ENCODE results near the gene PRKAB1. TPM values are rescaled to one million over a fixed set of nuclear protein-coding genes. Genes with fewer than 3 reads are reported as not detected.

PRKAB1 gene
- total and polyA plus RNA-seq, 2 donors: 16.1 to 37.9 TPM

DNA sequence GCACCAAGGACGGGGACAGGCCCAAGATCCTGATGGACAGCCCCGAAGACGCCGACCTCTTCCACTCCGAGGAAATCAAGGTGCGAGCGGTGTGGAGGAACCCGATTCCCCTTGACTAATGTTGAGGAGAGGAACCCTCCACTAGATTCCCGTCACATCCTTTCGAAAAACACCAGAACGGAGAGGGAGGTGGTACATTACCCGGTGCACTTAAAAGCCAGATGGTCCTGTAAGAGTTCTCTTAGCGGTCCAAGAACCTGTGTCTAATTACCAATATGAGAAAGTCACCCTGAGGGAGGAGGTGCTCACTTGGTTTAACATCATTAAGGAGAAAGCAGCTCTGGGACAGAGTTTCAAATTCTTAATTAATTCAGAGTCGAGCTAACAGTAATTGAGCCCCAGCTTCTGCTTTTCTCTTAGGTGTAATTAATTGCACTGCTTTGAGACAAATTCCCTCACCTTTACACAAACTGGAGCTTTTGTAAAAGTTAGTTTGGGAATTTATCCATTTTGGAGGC lies 450 bp downstream of the PRKAB1 start:
- Histone ChIP-seq H3K9me3 (ENCODE audit: control insufficient read depth in 2 of 2, insufficient read depth in 1 of 2, low read length in 1 of 2) (no peaks in the 10 kb centered on the region), H3K27me3 (ENCODE audit: control insufficient read depth in 2 of 2, insufficient read depth in 1 of 2, low read length in 1 of 2) (no peaks in the 10 kb centered on the region), H3K27ac (ENCODE audit: low read depth in 1 of 2, low read length in 1 of 2) (peak overlapping the region; percentile 88 to 90), H3K4me3 (ENCODE audit: low read length in 2 of 2) (peak overlapping the region; percentile 66 to 94), H3K36me3 (ENCODE audit: control insufficient read depth in 2 of 2, insufficient read depth in 2 of 2, low read length in 1 of 2) (peaks cover 11 to 26% of the 10 kb centered on the region in 2 donors), H3K4me1 (ENCODE audit: control insufficient read depth in 2 of 2, insufficient read depth in 2 of 2, low read length in 2 of 2) (peaks cover 19 to 23% of the 10 kb centered on the region in 2 donors)
- DNase-seq (ENCODE audit: low read depth in 6 of 9, low spot score in 9 of 9): no peak
- WGBS: 3% methylated on average over 14 of the region's 14 CpGs

DNA sequence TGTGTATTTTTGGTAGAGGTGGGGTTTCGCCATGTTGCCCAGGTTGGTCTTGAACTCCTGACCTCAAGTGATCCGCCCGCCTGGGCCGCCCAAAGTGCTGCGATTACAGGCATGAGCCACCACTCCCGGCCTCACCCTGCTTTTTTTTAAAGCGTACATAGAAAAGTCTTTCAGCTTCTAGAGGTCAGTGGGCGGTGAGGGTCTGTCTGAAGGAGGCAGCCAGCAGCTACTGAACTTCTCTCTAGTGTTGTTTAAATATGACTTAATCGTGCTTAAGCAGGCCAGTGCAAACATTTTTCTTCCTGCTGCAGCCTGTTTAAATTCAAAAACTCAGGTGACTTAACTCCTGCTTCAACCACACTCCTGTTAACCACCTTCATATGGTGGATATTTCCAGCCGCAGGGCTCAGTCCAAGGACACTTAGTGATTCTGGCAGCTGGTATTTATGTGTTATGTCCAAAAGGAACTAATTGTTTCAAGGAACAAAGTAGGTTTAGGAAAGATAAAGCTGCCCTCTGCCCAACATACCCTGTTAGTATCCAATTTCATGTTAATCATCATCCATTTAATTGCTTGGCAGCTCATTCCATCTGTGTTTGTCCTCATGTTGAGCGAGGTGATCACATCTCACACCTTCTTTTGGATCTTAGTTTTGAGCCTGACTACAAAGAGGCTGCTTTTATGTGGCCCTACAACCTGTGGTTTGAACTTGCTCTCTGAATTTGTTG lies 2.0 kb downstream of the PRKAB1 start:
- Histone ChIP-seq H3K27me3 (ENCODE audit: control insufficient read depth in 2 of 2, insufficient read depth in 1 of 2, low read length in 1 of 2) (no peaks in the 10 kb centered on the region), H3K4me1 (ENCODE audit: control insufficient read depth in 2 of 2, insufficient read depth in 2 of 2, low read length in 2 of 2) (peaks cover 19 to 27% of the 10 kb centered on the region in 2 donors), H3K36me3 (ENCODE audit: control insufficient read depth in 2 of 2, insufficient read depth in 2 of 2, low read length in 1 of 2) (peaks cover 26 to 41% of the 10 kb centered on the region in 2 donors), H3K4me3 (ENCODE audit: low read length in 2 of 2) (no peak overlapping the region), H3K27ac (ENCODE audit: low read depth in 1 of 2, low read length in 1 of 2) (peak overlapping the region in 1 of 2 donors; percentile 3), H3K9me3 (ENCODE audit: control insufficient read depth in 2 of 2, insufficient read depth in 1 of 2, low read length in 1 of 2) (no peaks in the 10 kb centered on the region)
- 91% methylated on average over 11 of the region's 11 CpGs for WGBS
- DNase-seq (ENCODE audit: low read depth in 6 of 9, low spot score in 9 of 9): no peak

DNA sequence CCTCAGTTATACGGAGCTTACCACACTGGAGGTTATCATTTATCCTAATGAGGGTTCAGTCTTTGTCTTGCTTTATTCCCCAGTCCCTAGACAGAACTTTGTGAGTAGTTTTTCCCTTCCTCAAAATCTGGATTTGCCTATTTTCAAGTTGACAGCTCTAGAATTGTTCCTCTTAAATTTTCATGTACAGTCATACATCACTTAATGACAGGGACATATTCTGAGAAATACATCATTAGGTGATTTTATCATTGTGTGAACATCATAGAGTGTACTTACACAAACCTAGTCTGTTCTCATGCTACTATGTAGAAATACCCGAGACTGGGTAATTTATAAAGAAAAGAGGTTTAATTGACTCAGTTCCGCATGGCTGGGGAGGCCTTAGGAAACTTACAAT lies 3.1 kb downstream of the PRKAB1 start:
- Histone ChIP-seq H3K36me3 (ENCODE audit: control insufficient read depth in 2 of 2, insufficient read depth in 2 of 2, low read length in 1 of 2) (peaks cover 37 to 53% of the 10 kb centered on the region in 2 donors), H3K4me3 (ENCODE audit: low read length in 2 of 2) (no peak overlapping the region), H3K4me1 (ENCODE audit: control insufficient read depth in 2 of 2, insufficient read depth in 2 of 2, low read length in 2 of 2) (peaks cover 11 to 19% of the 10 kb centered on the region in 2 donors), H3K9me3 (ENCODE audit: control insufficient read depth in 2 of 2, insufficient read depth in 1 of 2, low read length in 1 of 2) (no peaks in the 10 kb centered on the region), H3K27me3 (ENCODE audit: control insufficient read depth in 2 of 2, insufficient read depth in 1 of 2, low read length in 1 of 2) (no peaks in the 10 kb centered on the region), H3K27ac (ENCODE audit: low read depth in 1 of 2, low read length in 1 of 2) (no peak overlapping the region)
- WGBS: 96% methylated on average over 3 of the region's 3 CpGs
- DNase-seq (ENCODE audit: low read depth in 6 of 9, low spot score in 9 of 9): no peak

DNA sequence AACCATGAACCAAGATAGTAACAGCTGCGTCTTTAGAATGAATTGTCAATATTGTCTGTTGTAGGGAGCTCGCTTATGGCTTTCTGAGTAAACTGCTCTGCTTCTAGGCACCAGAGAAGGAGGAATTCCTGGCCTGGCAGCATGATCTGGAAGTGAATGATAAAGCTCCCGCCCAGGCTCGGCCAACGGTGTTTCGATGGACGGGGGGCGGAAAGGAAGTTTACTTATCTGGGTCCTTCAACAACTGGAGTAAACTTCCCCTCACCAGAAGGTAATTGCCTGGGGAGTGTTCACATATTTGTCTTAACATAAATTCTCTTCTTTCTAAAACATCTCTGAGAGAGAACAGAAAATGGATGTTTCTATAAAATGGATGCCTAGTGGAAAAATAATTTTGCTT lies 4.3 kb downstream of the PRKAB1 start:
- Histone ChIP-seq H3K9me3 (ENCODE audit: control insufficient read depth in 2 of 2, insufficient read depth in 1 of 2, low read length in 1 of 2) (no peaks in the 10 kb centered on the region), H3K27me3 (ENCODE audit: control insufficient read depth in 2 of 2, insufficient read depth in 1 of 2, low read length in 1 of 2) (no peaks in the 10 kb centered on the region), H3K4me1 (ENCODE audit: control insufficient read depth in 2 of 2, insufficient read depth in 2 of 2, low read length in 2 of 2) (peaks cover 4 to 17% of the 10 kb centered on the region in 2 donors), H3K36me3 (ENCODE audit: control insufficient read depth in 2 of 2, insufficient read depth in 2 of 2, low read length in 1 of 2) (peaks cover 49 to 64% of the 10 kb centered on the region in 2 donors), H3K4me3 (ENCODE audit: low read length in 2 of 2) (no peak overlapping the region), H3K27ac (ENCODE audit: low read depth in 1 of 2, low read length in 1 of 2) (no peak overlapping the region)
- no peak for DNase-seq (ENCODE audit: low read depth in 6 of 9, low spot score in 9 of 9)
- WGBS: 99% methylated on average over 8 of the region's 8 CpGs

DNA sequence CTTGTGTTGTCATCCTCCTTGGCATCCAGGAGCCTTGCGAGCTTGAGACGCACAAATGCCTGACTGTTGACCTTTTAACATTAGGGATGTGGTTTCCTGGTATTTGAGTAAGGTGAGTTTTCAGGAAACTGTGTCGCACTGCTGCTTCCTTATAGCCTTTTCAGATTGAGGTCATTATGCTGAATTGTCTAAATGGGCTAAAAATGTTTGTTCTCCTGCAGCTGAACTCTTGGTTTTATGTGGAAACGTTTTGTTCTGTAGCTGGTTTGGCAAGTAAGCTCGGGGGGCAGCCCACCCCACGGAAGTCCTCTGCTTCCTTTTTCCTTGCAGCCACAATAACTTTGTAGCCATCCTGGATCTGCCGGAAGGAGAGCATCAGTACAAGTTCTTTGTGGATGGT lies 5.7 kb downstream of the PRKAB1 start:
- no peaks in the 10 kb centered on the region for H3K27me3 ChIP-seq (ENCODE audit: control insufficient read depth in 2 of 2, insufficient read depth in 1 of 2, low read length in 1 of 2)
- H3K4me1 ChIP-seq (ENCODE audit: control insufficient read depth in 2 of 2, insufficient read depth in 2 of 2, low read length in 2 of 2): peaks cover 1 to 17% of the 10 kb centered on the region in 2 donors
- H3K27ac ChIP-seq (ENCODE audit: low read depth in 1 of 2, low read length in 1 of 2): no peak overlapping the region
- no peaks in the 10 kb centered on the region for H3K9me3 ChIP-seq (ENCODE audit: control insufficient read depth in 2 of 2, insufficient read depth in 1 of 2, low read length in 1 of 2)
- no peak overlapping the region for H3K4me3 ChIP-seq (ENCODE audit: low read length in 2 of 2)
- no peak for DNase-seq (ENCODE audit: low read depth in 6 of 9, low spot score in 9 of 9)
- peaks cover 62 to 77% of the 10 kb centered on the region in 2 donors for H3K36me3 ChIP-seq (ENCODE audit: control insufficient read depth in 2 of 2, insufficient read depth in 2 of 2, low read length in 1 of 2)
- 40% methylated on average over 7 of the region's 7 CpGs for WGBS

DNA sequence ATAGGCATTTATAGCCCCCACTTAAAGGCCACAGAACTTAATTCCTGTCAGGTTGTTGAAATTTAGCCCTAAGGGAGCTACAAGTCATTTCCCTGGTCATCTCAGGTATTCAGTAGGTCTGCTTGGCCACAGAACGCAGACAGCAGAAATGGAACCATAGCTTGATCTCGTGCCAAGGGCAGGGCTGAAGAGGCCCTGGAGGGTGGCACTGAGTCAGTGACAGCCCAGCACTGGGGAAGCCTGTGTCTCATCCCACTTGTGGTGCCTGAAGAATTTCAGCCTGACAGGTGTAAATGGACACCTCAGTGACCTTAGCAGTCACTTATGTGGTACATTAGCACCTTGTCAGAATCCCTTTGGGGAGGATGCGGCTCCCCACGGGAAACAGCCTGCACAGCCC lies 6.6 kb downstream of the PRKAB1 start:
- WGBS: 96% methylated on average over 4 of the region's 4 CpGs
- Histone ChIP-seq H3K9me3 (ENCODE audit: control insufficient read depth in 2 of 2, insufficient read depth in 1 of 2, low read length in 1 of 2) (no peaks in the 10 kb centered on the region), H3K4me1 (ENCODE audit: control insufficient read depth in 2 of 2, insufficient read depth in 2 of 2, low read length in 2 of 2) (peaks cover 0 to 12% of the 10 kb centered on the region in 2 donors), H3K27ac (ENCODE audit: low read depth in 1 of 2, low read length in 1 of 2) (no peak overlapping the region), H3K27me3 (ENCODE audit: control insufficient read depth in 2 of 2, insufficient read depth in 1 of 2, low read length in 1 of 2) (no peaks in the 10 kb centered on the region), H3K4me3 (ENCODE audit: low read length in 2 of 2) (no peak overlapping the region), H3K36me3 (ENCODE audit: control insufficient read depth in 2 of 2, insufficient read depth in 2 of 2, low read length in 1 of 2) (peaks cover 71 to 86% of the 10 kb centered on the region in 2 donors)
- DNase-seq (ENCODE audit: low read depth in 6 of 9, low spot score in 9 of 9): no peak

DNA sequence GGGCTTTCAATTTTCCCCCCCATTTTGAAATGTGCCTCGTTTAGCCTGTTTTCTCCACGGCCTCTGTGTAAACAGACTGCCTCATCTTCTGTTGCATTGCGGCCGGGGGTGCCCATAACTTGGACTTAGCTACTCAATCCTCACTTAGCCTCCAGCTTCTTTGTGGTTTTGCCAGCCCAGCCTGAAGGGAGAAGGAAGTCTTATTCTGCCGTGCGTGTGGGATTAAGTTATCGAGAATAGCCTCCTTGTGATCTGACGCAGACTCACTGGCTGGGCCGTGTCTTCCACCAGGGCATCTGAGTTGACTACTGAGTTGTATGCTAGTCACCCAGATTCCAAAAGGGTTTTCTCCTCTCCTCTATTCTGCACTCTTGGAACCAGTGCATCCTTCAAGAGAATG lies 8.1 kb downstream of the PRKAB1 start:
- 98% methylated on average over 9 of the region's 9 CpGs for WGBS
- Histone ChIP-seq H3K27ac (ENCODE audit: low read depth in 1 of 2, low read length in 1 of 2) (no peak overlapping the region), H3K4me1 (ENCODE audit: control insufficient read depth in 2 of 2, insufficient read depth in 2 of 2, low read length in 2 of 2) (peaks cover 0 to 4% of the 10 kb centered on the region in 2 donors), H3K4me3 (ENCODE audit: low read length in 2 of 2) (no peak overlapping the region), H3K36me3 (ENCODE audit: control insufficient read depth in 2 of 2, insufficient read depth in 2 of 2, low read length in 1 of 2) (peaks cover 86 to 94% of the 10 kb centered on the region in 2 donors), H3K27me3 (ENCODE audit: control insufficient read depth in 2 of 2, insufficient read depth in 1 of 2, low read length in 1 of 2) (no peaks in the 10 kb centered on the region), H3K9me3 (ENCODE audit: control insufficient read depth in 2 of 2, insufficient read depth in 1 of 2, low read length in 1 of 2) (no peaks in the 10 kb centered on the region)
- DNase-seq (ENCODE audit: low read depth in 6 of 9, low spot score in 9 of 9): no peak

DNA sequence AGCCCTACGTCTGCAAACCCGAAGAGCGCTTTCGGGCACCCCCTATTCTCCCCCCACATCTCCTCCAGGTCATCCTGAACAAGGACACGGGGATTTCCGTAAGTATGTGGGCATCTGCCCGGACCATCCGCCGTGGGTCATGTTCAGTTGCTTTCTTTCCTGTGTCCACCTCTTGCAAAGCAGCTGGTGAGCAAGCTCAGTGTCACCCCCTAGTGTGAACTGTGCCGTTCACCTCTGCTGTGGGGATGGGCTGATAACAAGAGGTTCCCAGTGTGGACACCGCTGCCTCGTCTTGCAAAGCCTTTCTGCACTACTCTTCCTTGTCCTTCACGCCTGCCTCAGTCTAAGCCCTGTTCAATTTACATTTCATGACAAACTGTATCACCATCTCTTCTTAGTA lies 8.6 kb downstream of the PRKAB1 start:
- H3K36me3 ChIP-seq (ENCODE audit: control insufficient read depth in 2 of 2, insufficient read depth in 2 of 2, low read length in 1 of 2): peaks cover 91 to 98% of the 10 kb centered on the region in 2 donors
- 97% methylated on average over 13 of the region's 13 CpGs for WGBS
- H3K4me1 ChIP-seq (ENCODE audit: control insufficient read depth in 2 of 2, insufficient read depth in 2 of 2, low read length in 2 of 2): peaks cover 0 to 4% of the 10 kb centered on the region in 2 donors
- no peak overlapping the region for H3K27ac ChIP-seq (ENCODE audit: low read depth in 1 of 2, low read length in 1 of 2)
- H3K27me3 ChIP-seq (ENCODE audit: control insufficient read depth in 2 of 2, insufficient read depth in 1 of 2, low read length in 1 of 2): no peaks in the 10 kb centered on the region
- DNase-seq (ENCODE audit: low read depth in 6 of 9, low spot score in 9 of 9): no peak
- no peaks in the 10 kb centered on the region for H3K9me3 ChIP-seq (ENCODE audit: control insufficient read depth in 2 of 2, insufficient read depth in 1 of 2, low read length in 1 of 2)
- no peak overlapping the region for H3K4me3 ChIP-seq (ENCODE audit: low read length in 2 of 2)

DNA sequence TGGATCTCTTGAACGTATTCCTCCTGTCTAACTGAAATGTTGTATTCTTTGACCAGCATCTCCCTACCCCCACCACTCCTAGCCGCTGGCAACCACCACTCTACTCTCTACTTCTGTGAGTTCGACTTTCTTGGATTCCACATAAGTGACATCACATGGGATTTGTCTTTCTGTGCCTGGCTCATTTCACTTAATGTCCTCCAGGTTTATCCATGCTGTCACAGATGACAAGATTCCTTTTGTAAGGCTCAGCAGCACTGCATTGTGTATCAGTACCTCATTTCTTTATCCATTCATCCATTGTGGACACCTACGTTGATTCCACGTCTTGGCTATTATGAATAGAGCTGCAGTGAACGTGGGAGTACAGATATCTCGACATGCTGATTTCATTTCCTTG lies 10.5 kb downstream of the PRKAB1 start:
- H3K4me3 ChIP-seq (ENCODE audit: low read length in 2 of 2): no peak overlapping the region
- whole genome bisulfite sequencing: 98% methylated on average over 7 of the region's 7 CpGs
- peaks cover 0 to 4% of the 10 kb centered on the region in 2 donors for H3K4me1 ChIP-seq (ENCODE audit: control insufficient read depth in 2 of 2, insufficient read depth in 2 of 2, low read length in 2 of 2)
- H3K27ac ChIP-seq (ENCODE audit: low read depth in 1 of 2, low read length in 1 of 2): no peak overlapping the region
- H3K36me3 ChIP-seq (ENCODE audit: control insufficient read depth in 2 of 2, insufficient read depth in 2 of 2, low read length in 1 of 2): peaks cover 81 to 86% of the 10 kb centered on the region in 2 donors
- H3K9me3 ChIP-seq (ENCODE audit: control insufficient read depth in 2 of 2, insufficient read depth in 1 of 2, low read length in 1 of 2): no peaks in the 10 kb centered on the region
- DNase-seq (ENCODE audit: low read depth in 6 of 9, low spot score in 9 of 9): no peak
- no peaks in the 10 kb centered on the region for H3K27me3 ChIP-seq (ENCODE audit: control insufficient read depth in 2 of 2, insufficient read depth in 1 of 2, low read length in 1 of 2)

Measured in thymus (tissue), 11 donors.